SK-N-SH treated with all-trans-retinoic acid at 6 μM for 48 hours (cell line): ENCODE results near the gene LOX.

Source experiments
- ATAC-seq: fragments of 200-7000 bp; cut with Tn5 transposase; 3 replicates; pipeline ENCODE4 v1.9.1; 2020; ENCODE audit warnings: mild to moderate bottlenecking, moderate library complexity
- ARNTL ChIP-seq: fragments of 450-650 bp; formaldehyde crosslinking; IDR thresholded peaks from 2 replicates; pipeline ENCODE4 v1.5.0; 2020; ENCODE audit warnings: low read depth, mild to moderate bottlenecking, moderate library complexity, borderline replicate concordance
- BACH2 ChIP-seq: fragments of 250-450 bp; sonication (Bioruptor Pico); IDR thresholded peaks from 2 replicates; pipeline ENCODE4 v1.9.0; 2021; ENCODE audit warnings: mild to moderate bottlenecking, borderline replicate concordance
- CSDC2 ChIP-seq: fragments of 250-450 bp; sonication (Bioruptor Pico); IDR thresholded peaks from 2 replicates; pipeline ENCODE4 v1.5.0; 2020; ENCODE audit warnings: mild to moderate bottlenecking, moderate library complexity
- CSRNP3 ChIP-seq: fragments of 250-450 bp; sonication (Bioruptor Pico); IDR thresholded peaks from 2 replicates; pipeline ENCODE4 v1.5.1; 2021; ENCODE audit warnings: mild to moderate bottlenecking, moderate library complexity
- ESRRG ChIP-seq: fragments of 250-450 bp; sonication (Bioruptor Pico); IDR thresholded peaks from 2 replicates; pipeline ENCODE4 v1.6.1; 2021; ENCODE audit warnings: mild to moderate bottlenecking
- ISL1 ChIP-seq: fragments of 250-450 bp; sonication (Bioruptor Pico); IDR thresholded peaks from 2 replicates; pipeline ENCODE4 v2.1.2; 2022; ENCODE audit warnings: mild to moderate bottlenecking, moderate library complexity
- OSR1 ChIP-seq: fragments of 250-450 bp; sonication (Bioruptor Pico); IDR thresholded peaks from 2 replicates; pipeline ENCODE4 v1.8.0; 2022; ENCODE audit warnings: moderate library complexity, mild to moderate bottlenecking, inconsistent platforms
- PATZ1 ChIP-seq: fragments of 250-450 bp; sonication (Bioruptor Pico); IDR thresholded peaks from 2 replicates; pipeline ENCODE4 v1.8.0; 2020; ENCODE audit warnings: mild to moderate bottlenecking, moderate library complexity, borderline replicate concordance
- POU6F1 ChIP-seq: fragments of 250-450 bp; sonication (Bioruptor Pico); IDR thresholded peaks from 2 replicates; pipeline ENCODE4 v1.8.0; 2021; ENCODE audit warnings: low read depth, mild to moderate bottlenecking, moderate library complexity, borderline replicate concordance
- PPARA ChIP-seq: fragments of 250-450 bp; sonication (Bioruptor Pico); IDR thresholded peaks from 2 replicates; pipeline ENCODE4 v1.5.0; 2020; ENCODE audit warnings: mild to moderate bottlenecking, borderline replicate concordance
- RARB ChIP-seq: fragments of 250-450 bp; sonication (Bioruptor Pico); IDR thresholded peaks from 2 replicates; pipeline ENCODE4 v1.8.0; 2021; ENCODE audit warnings: mild to moderate bottlenecking, moderate library complexity
- SNAI2 ChIP-seq: fragments of 250-450 bp; sonication (Bioruptor Pico); IDR thresholded peaks from 2 replicates; pipeline ENCODE4 v1.5.0; 2020; ENCODE audit warnings: mild to moderate bottlenecking, moderate library complexity
- TCF4 ChIP-seq: fragments of 250-450 bp; sonication (Bioruptor Pico); IDR thresholded peaks from 2 replicates; pipeline ENCODE4 v1.8.0; 2021; ENCODE audit warnings: mild to moderate bottlenecking, moderate library complexity, borderline replicate concordance
- TOX ChIP-seq: fragments of 250-450 bp; sonication (Bioruptor Pico); IDR thresholded peaks from 2 replicates; pipeline ENCODE4 v1.8.0; 2021; ENCODE audit warnings: mild to moderate bottlenecking, moderate library complexity, borderline replicate concordance
- ZC3H10 ChIP-seq: fragments of 250-450 bp; sonication (Bioruptor Pico); IDR thresholded peaks from 2 replicates; pipeline ENCODE4 v1.5.1; 2021; ENCODE audit warnings: mild to moderate bottlenecking, moderate library complexity
- ZFP3 ChIP-seq: fragments of 250-450 bp; sonication (Bioruptor Pico); IDR thresholded peaks from 2 replicates; pipeline ENCODE4 v1.5.0; 2020; ENCODE audit warnings: mild to moderate bottlenecking, moderate library complexity
- ZFP30 ChIP-seq: fragments of 450-650 bp; formaldehyde crosslinking; IDR thresholded peaks from 2 replicates; pipeline ENCODE4 v1.5.0; 2022; ENCODE audit warnings: mild to moderate bottlenecking, moderate library complexity
- ZNF70 ChIP-seq: fragments of 450-650 bp; formaldehyde crosslinking; IDR thresholded peaks from 2 replicates; pipeline ENCODE4 v1.5.0; 2020; ENCODE audit warnings: mild to moderate bottlenecking, moderate library complexity
- ZNF8 ChIP-seq: fragments of 450-650 bp; formaldehyde crosslinking; IDR thresholded peaks from 2 replicates; pipeline ENCODE4 v1.5.0; 2020; ENCODE audit warnings: mild to moderate bottlenecking, moderate library complexity

Gene LOX

GRCh38 chr5:122051569-122051968 lies 26.5 kb downstream of the LOX start:
- ATAC-seq: no peak
- TF ChIP-seq ZFP3: no peak
- TF ChIP-seq OSR1 (CRISPR knock-in tag): no peak
- no peak for TF ChIP-seq ZNF8 (CRISPR knock-in tag)
- TF ChIP-seq PATZ1 (CRISPR knock-in tag): no peak
- TF ChIP-seq TOX (CRISPR knock-in tag): no peak
- TF ChIP-seq ZFP30 (CRISPR knock-in tag): no peak
- no peak for TF ChIP-seq ISL1 (CRISPR knock-in tag)
- TF ChIP-seq ESRRG (CRISPR knock-in tag): no peak
- no peak for TF ChIP-seq ZNF70 (CRISPR knock-in tag)
- TF ChIP-seq, all 23 proteins: peak for 0

GRCh38 chr5:122050959-122051358 lies 27.1 kb downstream of the LOX start:
- no peak for TF ChIP-seq BACH2 (CRISPR knock-in tag)
- TF ChIP-seq TOX (CRISPR knock-in tag): no peak
- no peak for TF ChIP-seq TCF4
- TF ChIP-seq ZC3H10 (CRISPR knock-in tag): no peak
- TF ChIP-seq POU6F1 (CRISPR knock-in tag): no peak
- TF ChIP-seq CSRNP3: no peak
- no peak for TF ChIP-seq ZNF70 (CRISPR knock-in tag)
- no peak for ATAC-seq

- no peak for ATAC-seq
- no peak for TF ChIP-seq ZFP30 (CRISPR knock-in tag)
- no peak for TF ChIP-seq BACH2 (CRISPR knock-in tag)
- no peak for TF ChIP-seq CSDC2 (CRISPR knock-in tag)
- no peak for TF ChIP-seq PATZ1 (CRISPR knock-in tag)
- TF ChIP-seq ZNF70 (CRISPR knock-in tag): no peak
- TF ChIP-seq TCF4: no peak
- TF ChIP-seq OSR1 (CRISPR knock-in tag): no peak
- TF ChIP-seq POU6F1 (CRISPR knock-in tag): no peak
- TF ChIP-seq CSRNP3: no peak
- no peak for TF ChIP-seq ZFP3
- TF ChIP-seq ZC3H10 (CRISPR knock-in tag): no peak
- no peak for TF ChIP-seq SNAI2 (CRISPR knock-in tag)
- no peak for TF ChIP-seq ESRRG (CRISPR knock-in tag)
Observed at GRCh38 chr5:122040636-122041302, 37.3 kb downstream of the LOX start.

- ATAC-seq: no peak
- no peak for TF ChIP-seq CSRNP3
- no peak for TF ChIP-seq ZNF8 (CRISPR knock-in tag)
- no peak for TF ChIP-seq ARNTL
- TF ChIP-seq ZC3H10 (CRISPR knock-in tag): no peak
- TF ChIP-seq TCF4: no peak
- TF ChIP-seq PPARA (CRISPR knock-in tag): no peak
- no peak for TF ChIP-seq PATZ1 (CRISPR knock-in tag)
- TF ChIP-seq BACH2 (CRISPR knock-in tag): no peak
- no peak for TF ChIP-seq CSDC2 (CRISPR knock-in tag)
- TF ChIP-seq RARB (CRISPR knock-in tag): no peak
- no peak for TF ChIP-seq ZNF70 (CRISPR knock-in tag)
- no peak for TF ChIP-seq ESRRG (CRISPR knock-in tag)
Observed at GRCh38 chr5:122036326-122036725, 41.7 kb downstream of the LOX start.
